Fibroblast of skin of left quadriceps (primary cell): ENCODE data around the gene ARHGAP24.

Experiments used
- DNase-seq, 2 experiments: peaks; one replicate each; pipeline ENCODE4 v3.0.0-alpha.2; 2013; ENCODE audit warnings: low read depth in 2 of 2

ARHGAP24 gene

GRCh38 chr4:85579942-85580341, 105.0 kb downstream of the ARHGAP24 start:
- no peak for DNase-seq

GRCh38 chr4:85580489-85580888, 105.5 kb downstream of the ARHGAP24 start:
- DNase-seq = no peak

- DNase-seq = no peak
These were observed 113.0 kb downstream of the ARHGAP24 start for GRCh38 chr4:85587952-85588351.

DNA sequence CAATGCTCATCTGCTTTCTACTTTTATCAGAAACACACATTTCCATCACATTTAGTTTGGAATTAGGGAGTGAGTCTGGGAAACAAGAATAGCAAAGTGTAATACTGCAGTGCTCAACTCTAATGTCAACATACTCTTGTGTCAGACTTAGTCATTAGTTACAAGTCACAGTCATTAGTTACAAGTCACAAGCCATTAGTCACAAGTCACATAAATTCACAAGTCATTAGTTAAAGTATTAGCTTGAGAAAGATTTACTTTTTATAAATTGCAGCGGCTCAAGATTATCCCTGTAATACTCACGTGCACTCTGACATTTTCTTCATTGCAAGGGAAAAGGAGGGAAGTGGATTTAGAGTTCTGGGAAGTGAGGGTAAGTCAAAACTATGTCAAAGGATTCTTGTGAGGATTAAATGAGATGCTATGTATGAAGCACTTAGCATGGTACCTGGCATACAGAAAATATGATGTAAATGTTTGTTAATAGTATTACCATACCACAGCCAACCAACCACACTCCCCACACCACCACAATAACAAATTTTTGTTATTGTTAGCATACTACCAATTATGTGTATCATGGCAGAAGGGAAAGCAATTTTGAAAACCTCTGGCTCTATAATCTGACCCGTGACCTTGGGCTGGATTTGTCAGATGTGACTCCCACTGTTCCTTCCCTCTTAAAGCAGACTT, 116.6 kb downstream of the ARHGAP24 start:
- no peak for DNase-seq

GRCh38 chr4:85595098-85595775, 120.3 kb downstream of the ARHGAP24 start:
- DNase-seq = no peak

GRCh38 chr4:85595796-85596559, 121.0 kb downstream of the ARHGAP24 start:
- DNase-seq = no peak

DNA sequence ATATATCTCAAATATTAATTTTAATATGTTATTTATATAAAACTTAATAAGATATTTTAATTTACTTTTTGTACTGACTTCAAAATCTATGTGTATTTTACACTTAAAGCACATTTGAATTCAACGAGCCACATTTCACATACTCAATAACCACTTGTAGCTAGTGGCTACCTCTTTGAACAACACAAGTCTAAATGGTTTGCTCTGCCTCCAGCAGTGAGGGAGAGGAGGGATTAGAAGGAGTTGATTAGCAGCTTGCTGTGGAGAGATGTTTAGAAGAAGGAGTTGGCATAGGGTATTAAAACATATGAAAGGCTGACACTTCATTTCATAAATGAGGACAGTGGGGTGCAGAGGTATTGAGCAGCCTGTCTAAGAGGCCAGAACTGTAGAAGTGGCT, 124.0 kb downstream of the ARHGAP24 start:
- no peak for DNase-seq

DNA sequence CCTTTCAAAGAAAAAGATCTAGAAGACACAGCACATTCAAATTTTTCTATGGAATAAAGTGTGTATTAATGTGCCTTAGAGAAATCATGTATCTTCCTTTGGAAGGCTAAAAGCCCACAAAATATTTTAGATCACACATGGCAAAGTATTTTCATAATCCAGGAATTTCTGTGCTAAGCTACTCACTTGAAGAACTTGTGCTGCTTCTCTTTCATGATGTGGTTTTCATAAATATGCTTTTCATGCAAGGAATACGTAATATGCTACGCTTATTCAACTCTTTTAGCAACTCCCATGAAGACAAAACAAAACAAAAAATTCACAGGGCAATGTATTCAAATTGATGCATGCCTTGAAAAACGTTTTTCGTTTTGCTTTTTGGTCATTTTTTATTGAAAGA, 125.6 kb downstream of the ARHGAP24 start:
- DNase-seq = no peak

- DNase-seq = no peak
These were observed 128.7 kb downstream of the ARHGAP24 start for GRCh38 chr4:85603437-85604336.

DNA sequence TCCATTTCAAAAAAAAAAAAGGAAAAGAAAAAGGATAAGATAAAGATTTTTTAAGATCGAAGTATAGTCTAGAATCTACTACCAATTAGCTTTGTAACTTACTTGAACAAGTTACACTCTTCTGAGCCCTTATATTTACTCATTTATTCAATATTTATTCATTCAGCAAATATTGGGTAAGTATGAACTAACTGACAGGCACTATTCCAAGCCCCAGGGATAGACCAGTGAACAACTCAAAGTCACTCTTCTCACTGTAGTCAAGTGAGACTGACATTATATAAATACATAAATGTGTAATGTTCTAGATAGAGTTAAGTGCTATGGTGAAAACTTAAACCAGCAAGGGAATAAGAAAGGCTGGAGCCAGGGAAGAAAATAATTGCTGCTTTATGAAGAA, 131.6 kb downstream of the ARHGAP24 start:
- no peak for DNase-seq

- no peak for DNase-seq
These were observed 132.7 kb downstream of the ARHGAP24 start for GRCh38 chr4:85607624-85608023.

- no peak for DNase-seq
These were observed 135.5 kb downstream of the ARHGAP24 start for GRCh38 chr4:85610450-85610849.

GRCh38 chr4:85611661-85612060, 136.7 kb downstream of the ARHGAP24 start:
- no peak for DNase-seq

DNA sequence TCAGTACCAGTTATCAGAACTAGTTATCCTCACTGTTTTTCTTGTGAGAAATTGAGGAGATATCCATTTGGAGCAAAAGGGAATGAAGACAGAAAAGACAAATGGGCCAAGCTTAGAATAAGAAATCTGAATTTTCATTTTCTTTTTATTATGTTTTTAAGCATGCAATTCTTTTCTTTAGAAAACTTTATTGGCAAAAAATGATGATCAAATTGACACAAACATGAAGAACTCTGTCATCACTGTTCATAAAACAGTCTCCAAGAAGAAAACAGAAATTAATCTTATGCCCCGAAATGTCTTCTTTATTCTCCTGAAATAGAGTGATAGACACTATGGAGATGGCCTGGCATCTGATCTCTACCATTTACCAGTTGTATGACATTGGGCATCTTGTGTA, 139.0 kb downstream of the ARHGAP24 start:
- DNase-seq = no peak

- no peak for DNase-seq
These were observed 141.0 kb downstream of the ARHGAP24 start for GRCh38 chr4:85615952-85616351.

- DNase-seq = no peak
These were observed 142.3 kb downstream of the ARHGAP24 start for GRCh38 chr4:85617202-85617601.

DNA sequence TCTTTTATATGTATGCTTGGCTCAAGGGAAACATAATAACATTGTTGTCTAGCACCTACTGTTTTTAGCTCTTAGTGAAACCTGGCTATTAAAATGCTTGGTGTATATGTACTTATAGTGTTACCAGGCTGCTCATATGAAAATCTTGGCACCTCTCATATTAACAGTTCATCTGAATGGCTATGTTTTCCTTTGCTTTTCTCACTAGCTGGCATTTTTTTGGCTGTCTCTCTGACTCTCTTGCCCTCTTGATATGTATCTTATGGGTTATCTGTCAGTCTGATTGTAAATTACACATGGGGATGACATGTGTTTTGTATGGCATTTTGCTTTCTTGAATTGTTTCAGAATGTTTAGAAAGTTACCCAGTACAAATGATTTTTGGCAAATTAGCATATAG, 158.0 kb downstream of the ARHGAP24 start:
- DNase-seq = no peak

DNA sequence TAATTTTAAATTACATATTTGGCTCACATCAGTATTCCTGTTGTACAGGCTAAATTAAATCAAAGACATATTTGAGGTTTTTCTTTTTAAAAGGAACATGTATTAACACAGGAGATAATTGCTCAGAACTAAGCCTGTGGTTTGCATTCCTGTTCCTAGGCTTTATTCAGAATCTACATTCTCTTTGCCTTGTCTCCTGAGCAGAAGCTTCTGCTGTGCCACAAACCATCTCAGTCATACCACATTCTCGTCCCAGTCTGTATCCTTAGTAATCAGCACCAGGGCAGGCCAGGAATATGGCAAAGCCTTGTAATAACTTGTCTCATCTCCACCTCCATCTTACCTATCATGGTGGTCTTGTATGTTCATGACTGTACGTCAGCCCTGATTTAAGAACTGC, 162.8 kb downstream of the ARHGAP24 start:
- DNase-seq = no peak

DNA sequence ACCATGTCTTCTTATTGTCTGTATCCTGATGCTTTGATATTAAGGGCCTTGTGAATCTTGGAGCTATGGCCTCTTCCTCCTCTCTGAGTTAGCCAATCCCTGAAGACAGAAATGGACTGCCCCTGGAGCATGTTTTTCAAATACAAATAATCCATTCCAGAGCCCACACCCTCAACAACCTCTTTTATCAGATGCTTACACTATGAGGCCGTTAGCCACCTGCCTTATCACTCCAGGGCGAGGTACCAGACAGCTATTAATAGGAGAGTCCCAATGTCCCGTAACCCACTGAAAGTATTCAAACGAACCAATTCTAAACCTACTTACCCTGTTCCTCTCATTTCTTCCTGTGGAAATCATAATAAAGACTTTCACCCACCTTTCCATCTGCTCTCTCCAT, 165.0 kb downstream of the ARHGAP24 start:
- no peak for DNase-seq

DNA sequence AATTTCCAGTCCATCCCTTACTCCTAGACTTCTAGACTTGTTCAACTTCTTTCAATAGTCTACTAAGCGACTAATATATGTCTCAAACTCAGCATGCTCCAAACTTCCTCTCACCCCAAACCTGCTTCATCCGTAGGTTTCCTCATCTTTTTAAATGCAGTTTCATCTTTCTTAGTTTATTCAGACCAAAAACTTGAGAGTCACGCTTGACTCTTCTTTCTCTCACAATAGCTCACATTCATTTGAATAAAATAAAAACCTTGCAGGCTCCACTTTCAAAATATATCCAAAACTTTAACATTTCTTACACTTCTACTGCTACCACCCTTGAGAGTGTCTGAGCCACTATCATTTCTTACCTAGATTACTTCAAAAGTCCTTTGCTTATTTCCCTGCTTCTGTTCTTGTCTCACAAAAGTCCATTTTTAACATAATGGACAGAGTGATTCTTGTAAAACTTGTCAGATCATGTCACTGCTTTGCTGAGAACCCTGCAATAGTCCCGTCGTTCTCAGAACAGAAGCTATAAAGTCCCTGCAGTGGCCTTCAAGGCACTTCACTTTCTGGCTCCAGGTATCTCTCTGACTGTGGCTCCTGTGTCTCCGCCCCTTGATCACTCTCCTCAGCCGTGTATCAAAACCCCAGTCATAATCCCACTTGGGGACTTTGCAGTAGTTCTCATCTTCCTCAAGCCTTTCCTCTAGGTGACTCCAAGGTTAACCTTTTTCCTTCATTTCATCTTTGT, 167.6 kb downstream of the ARHGAP24 start:
- DNase-seq = no peak

- DNase-seq = no peak
These were observed 169.1 kb downstream of the ARHGAP24 start for GRCh38 chr4:85644061-85644460.
